NCI-H774 (cell line): ENCODE results near the gene C16orf87.
"Not testable (repeated sequence)": the region's sequence is repeated elsewhere in the genome, so short reads cannot be mapped to it uniquely, and the experiment has no call there.

Source experiments
- DNase-seq: peaks from one replicate; lab custom pipeline; 2025; lab: John Stamatoyannopoulos, UW

The C16orf87 gene

GRCh38 chr16:46830902-46831647, at the start of gene C16orf87:
TSS of gene C16orf87 (minus strand) at chr16:46831180. CDS start at chr16:46831149, 31 bp downstream.
- DNase-seq = peak; percentile 95

- no peak for DNase-seq
Measured at GRCh38 chr16:46875243-46875642, 44.3 kb upstream of the C16orf87 start.

GRCh38 chr16:46873201-46873600, 42.2 kb upstream of the C16orf87 start:
- no peak for DNase-seq

- DNase-seq = no peak
Measured at GRCh38 chr16:46871597-46871996, 40.6 kb upstream of the C16orf87 start.

GRCh38 chr16:46868891-46869290, 37.9 kb upstream of the C16orf87 start:
- not testable (repeated sequence) for DNase-seq

- DNase-seq = not testable (repeated sequence)
Measured at GRCh38 chr16:46867486-46867885, 36.5 kb upstream of the C16orf87 start.

GRCh38 chr16:46866286-46866685, 35.3 kb upstream of the C16orf87 start:
- DNase-seq = no peak

GRCh38 chr16:46862555-46863447, 31.8 kb upstream of the C16orf87 start:
- DNase-seq = no peak

- DNase-seq = no peak
Measured at GRCh38 chr16:46859719-46860152, 28.8 kb upstream of the C16orf87 start.

GRCh38 chr16:46858151-46858550, 27.2 kb upstream of the C16orf87 start:
- no peak for DNase-seq

- peak; percentile 53 for DNase-seq
Measured at GRCh38 chr16:46857368-46857945, 26.5 kb upstream of the C16orf87 start.

- no peak for DNase-seq
Measured at GRCh38 chr16:46855389-46855788, 24.4 kb upstream of the C16orf87 start.

GRCh38 chr16:46854846-46855245, 23.9 kb upstream of the C16orf87 start:
- no peak for DNase-seq

GRCh38 chr16:46853713-46854443, 22.9 kb upstream of the C16orf87 start:
- DNase-seq = peak; percentile 71

- DNase-seq = no peak
Measured at GRCh38 chr16:46852130-46852529, 21.1 kb upstream of the C16orf87 start.

GRCh38 chr16:46850619-46851555, 19.9 kb upstream of the C16orf87 start:
- DNase-seq = no peak

- no peak for DNase-seq
Measured at GRCh38 chr16:46848768-46849764, 18.1 kb upstream of the C16orf87 start.

- DNase-seq = no peak
Measured at GRCh38 chr16:46845952-46846351, 15.0 kb upstream of the C16orf87 start.

- DNase-seq = no peak
Measured at GRCh38 chr16:46844771-46845170, 13.8 kb upstream of the C16orf87 start.
